GM19395 (cell line): ENCODE measurements around the gene RSU1.

Experiments used
- ATAC-seq: cut with Tn5 transposase; IDR thresholded peaks from one replicate; pipeline ENCODE4 v1.9.1; 2021; ENCODE audit warnings: mild to moderate bottlenecking, moderate library complexity; ENCODE audit not compliant: unreplicated experiment

The RSU1 gene

DNA sequence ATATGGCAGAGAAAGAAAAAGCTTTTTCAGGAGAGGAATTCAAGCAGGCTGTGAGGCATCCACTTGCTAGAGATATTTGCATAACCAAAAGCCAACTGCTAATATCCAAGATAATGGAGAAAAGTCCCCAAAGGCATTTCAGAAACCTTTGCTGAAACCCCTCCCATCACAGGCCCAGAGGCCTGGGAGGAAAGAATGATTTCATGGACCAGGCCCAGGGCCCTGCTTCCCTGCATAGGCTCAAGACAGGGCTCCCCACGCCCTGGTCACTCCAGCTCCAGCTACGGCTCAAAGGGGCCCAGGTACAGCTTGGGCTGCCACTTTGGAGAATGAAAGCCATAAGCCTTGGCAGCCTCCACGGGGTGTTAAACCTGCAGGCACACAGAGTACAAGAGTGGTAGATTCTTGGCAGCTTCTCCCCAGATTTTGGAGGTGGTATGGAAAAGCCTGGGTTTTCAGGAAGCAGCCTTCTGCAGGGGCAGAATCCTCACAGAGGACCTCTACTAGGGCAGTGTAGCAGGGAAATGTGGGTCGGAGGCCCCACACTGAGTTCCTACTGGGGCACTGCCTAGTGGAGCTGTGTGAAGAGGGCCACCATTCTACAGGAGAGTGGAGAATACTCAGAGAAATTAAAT is 5.6 kb upstream of the RSU1 start:
- no peak for ATAC-seq

DNA sequence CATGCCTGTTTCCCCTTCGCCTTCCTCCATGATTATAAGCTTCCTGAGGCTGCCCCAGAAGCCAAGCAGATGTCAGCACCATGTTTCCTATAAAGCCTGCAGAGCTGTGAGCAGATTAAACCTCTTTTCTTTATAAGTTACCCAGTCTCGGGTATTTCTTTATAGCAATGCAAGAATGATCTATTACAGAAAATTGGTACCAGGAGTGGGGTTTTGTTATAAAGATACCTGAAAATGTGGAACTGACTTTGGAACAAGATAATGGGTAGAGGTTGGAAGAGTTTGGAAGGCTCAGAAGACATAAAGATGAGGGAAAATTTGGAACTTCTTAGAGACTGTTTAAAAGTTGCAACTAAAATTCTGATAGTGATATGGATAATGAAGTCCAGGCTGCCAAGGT is 4.8 kb upstream of the RSU1 start:
- no peak for ATAC-seq

GRCh38 chr10:16820421-16820820 is 3.2 kb upstream of the RSU1 start:
- no peak for ATAC-seq

DNA sequence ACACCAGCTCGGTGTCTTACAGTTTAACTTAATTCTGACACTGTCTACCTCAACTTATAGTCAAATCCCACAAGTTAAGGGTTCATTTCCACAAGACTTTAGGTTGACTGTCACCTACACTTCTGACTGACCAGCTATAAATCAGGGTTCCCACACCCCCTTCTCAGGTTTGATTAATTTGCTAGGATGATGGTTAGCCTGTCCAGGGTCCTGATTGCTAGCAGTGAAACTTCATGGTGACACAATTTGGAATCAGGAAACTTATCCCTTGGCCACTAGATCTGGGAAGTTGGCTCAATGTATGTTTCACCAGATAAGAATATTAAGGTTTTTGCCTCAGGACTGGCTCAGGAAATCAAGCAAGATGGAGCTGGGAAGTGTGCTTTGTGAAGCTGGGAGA is 2.8 kb upstream of the RSU1 start:
- ATAC-seq = no peak

GRCh38 chr10:16819436-16819835 is 2.2 kb upstream of the RSU1 start:
- no peak for ATAC-seq

DNA sequence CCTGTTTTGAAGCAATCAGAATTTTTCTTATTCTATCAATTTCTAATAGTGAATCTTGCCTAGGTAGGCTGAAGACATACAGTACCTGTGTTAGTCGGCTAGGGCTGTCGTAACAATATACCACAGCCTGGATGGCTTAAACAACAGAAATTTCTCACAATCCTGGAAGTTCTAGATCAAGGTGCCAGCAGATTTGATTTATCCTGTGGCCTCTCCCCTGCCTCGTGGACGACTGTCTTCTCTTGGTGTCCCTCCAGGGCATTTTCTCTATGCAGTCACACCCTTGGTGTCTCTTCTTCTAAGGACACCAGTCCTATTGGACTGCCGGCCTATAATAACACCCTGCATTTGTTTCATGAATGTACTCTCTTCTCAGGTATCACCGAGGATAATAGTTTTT is 1.8 kb upstream of the RSU1 start:
- ATAC-seq = no peak

GRCh38 chr10:16816830-16817124 is 447 bp downstream of the RSU1 start:
- no peak for ATAC-seq

DNA sequence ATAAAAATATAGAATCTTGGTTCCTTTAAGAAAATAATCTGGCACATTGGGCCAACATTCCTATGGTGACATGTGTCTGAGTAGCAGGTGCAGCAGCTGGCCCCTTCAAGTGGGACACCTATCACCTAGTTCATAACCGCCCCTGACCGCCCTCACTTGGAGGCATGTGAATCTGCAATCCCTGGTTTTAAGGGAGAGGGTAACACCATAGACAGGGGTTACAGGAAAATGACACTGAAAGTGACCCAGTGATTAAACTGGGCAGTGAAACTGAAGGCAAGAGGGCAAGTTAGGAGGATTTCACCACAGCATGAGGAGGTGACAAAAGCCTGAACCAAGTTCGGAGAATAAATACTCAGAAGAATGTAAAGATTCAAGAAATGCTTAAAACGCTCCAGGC is 1.1 kb downstream of the RSU1 start:
- ATAC-seq = no peak

DNA sequence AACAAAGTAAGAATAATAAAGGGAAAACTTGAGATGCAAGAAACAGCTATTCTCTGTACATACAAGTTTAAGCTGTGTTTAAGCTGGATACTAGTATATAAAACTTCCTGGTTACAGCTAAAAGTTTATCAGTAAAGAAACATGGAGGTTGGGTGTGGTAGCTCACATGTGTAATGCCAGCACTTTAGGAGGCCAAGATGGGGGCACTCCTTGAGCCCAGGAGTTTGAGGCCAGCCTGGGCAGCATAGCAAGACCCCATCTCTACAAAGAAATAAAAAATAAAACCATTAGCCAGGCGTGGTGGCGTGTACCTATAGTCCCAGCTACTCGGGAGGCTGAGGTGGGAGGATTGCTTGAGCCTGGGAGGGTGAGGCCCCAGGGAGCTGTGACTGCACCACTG is 3.2 kb downstream of the RSU1 start:
- no peak for ATAC-seq

DNA sequence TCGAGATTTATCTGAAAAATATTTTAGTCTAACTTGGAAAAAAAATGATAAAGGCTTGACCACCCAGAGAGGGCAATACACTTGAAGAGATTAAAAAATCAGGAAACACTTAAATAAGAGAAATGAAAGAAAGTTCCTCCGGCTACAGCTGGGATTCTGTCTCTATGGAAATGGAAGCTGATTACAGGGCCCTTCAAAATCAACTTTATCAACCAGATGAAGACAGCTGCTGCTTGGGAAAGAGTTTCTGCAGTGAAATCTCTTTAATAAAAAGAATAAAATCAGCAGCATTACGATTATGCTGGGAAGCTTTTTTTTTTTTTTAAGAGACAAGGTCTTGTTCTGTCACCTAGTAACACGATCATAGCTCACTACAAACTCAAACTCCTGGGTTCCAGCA is 4.5 kb downstream of the RSU1 start:
- no peak for ATAC-seq

- no peak for ATAC-seq
Observed at GRCh38 chr10:16811765-16812164, 5.5 kb downstream of the RSU1 start.

DNA sequence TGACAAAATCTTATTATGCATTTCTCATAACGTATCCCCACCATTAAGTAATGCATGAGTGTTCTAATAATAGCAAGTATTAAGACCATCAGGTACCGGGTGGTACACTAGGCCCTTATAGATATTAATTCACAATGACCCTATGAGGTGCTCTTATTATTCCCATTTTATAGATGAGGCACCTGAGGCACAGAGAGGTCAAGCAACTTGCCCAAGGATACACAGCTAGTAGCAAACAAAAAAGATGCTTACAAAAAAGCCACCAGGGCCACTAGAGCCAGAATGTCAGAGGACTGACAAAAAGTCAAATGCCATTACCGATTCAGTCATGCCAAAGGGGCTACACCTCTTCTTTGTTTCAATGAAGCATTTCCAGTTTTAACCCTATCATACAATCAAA is 5.9 kb downstream of the RSU1 start:
- no peak for ATAC-seq

DNA sequence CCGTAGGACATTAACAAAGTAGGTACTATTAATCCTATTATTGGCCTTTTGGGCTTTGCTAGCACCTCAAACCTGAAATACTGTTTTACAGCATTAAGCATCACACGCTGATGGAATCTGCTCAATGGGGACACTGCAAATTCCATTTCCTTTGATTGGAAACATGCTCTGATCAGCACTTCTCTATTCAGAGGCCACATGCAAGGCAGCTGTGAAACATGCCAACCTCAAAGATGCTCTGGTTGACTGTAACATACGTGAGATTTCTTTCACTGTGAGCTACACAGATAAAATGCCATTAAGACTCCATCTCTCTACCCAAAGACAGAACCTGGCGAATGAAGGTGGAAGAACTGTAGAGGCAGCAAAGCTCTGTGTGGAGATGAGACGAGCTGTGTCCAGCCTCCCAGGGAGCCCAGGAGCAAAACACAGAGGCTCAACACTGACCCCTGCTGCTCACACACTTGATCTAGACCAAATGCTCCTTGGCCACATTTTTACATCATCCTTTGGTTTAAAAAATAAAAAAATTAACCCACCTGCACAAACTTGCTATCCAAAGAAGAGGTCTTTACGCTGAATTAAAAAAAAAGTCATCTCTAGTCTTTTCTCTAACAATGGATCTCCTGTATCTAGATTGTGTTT is 8.0 kb downstream of the RSU1 start:
- ATAC-seq = peak; percentile 83

GRCh38 chr10:16804123-16804522 is 13.1 kb downstream of the RSU1 start:
- ATAC-seq = no peak

DNA sequence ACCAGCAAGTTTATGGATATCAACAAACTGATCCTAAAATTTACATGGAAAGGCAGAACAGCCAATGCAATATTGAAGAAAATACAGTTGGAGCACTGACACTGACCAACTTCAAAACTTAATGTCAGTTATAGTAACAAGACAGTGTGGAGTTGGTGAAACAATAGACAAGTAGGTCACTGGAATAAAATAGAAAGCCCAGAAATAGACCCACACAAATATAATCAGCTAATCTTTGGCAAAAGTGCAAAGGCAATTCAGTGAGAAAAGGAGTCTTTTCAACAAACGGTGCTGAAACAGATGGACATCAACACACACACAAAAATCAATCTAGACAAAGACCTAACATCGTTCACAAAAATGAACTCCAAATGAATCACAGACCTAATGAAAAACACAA is 13.8 kb downstream of the RSU1 start:
- no peak for ATAC-seq

DNA sequence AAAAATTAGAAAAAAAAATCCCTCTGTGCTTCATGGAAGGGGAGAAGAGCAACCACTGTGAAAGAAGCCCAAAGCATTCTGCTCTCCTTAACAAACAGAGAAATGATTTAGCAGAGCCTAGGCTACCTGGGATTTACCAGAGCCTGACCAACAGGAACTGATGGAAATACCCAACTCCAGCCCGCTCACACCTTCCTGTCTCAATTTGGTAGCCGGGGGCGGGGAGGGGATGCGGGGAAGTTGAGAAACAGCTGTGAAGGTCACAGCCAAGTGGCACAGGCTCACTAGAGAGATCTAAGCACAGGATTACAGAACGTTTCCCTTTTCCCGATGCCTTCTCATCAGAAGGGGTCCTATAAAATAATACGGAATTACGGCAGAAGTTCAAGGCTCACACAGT is 17.6 kb downstream of the RSU1 start:
- peak; percentile 88 for ATAC-seq

- no peak for ATAC-seq
Observed at GRCh38 chr10:16798571-16798970, 18.7 kb downstream of the RSU1 start.

DNA sequence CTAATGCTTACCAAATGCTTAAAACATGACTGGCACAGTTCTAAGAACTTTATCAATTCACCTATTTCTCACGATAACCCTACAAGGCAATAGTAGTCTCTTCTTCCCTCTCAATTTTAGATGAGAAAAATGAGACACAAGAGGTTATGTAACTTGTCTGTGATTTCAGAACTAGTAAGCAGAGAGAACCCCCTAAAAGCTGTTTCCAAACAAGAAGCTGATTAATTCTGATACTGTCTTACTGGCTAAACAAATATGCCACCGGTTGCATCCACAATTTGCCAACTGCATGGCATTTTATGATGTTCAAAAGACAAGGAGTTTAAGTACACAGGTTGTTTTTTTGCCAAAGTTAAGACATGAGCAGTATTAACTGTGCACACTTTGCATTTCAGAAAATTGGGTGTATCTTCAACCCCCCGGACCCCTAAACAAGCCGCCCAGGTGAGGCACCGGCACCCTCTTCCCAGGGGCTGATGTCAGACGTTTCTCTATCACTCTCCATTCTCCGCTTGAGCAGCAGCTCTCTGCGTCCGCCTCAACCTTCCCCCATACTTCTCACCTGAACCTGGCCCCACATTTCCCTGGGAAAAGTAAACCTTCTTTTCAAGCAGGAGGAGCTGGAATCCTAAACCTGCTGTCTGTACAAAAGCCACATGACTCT is 21.7 kb downstream of the RSU1 start:
- ATAC-seq = no peak

DNA sequence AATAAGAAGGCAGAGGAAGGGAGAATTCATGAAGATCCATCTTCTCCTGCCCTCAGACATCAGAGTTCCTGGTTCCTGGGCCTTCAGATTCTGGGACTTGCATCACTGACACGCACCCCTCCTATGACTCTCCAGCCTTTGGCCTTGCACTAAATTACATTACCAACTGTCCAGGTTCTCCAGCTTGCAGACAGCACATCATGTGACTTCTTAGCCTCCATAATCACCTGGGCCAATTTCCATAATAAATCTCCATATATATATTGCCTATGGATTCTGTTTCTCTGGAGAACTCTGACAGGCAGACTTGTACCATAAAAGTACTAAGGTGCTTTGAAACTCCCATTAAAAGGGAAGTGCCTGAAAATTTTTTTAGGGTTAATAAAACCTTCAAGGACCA is 23.2 kb downstream of the RSU1 start:
- ATAC-seq = no peak

DNA sequence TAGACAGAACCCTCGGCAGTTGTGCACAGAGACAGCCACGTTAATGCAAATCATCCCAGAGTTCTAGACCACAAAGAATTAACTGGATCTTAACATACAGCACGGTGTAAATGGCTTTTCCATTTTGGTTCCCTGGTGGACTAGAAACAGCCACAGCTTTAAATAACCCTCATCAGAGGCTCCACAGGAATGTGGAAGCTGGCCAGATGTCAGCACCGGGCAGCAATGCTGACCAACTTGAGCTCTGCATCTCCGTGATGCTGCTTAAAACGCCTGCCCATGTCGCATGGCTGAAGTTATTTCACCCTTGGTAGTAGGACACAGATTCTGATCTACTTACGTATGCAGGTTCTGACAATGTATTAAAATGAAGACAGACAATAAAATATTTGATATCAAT is 24.5 kb downstream of the RSU1 start:
- ATAC-seq = no peak

GRCh38 chr10:16789765-16790164 is 27.5 kb downstream of the RSU1 start:
- ATAC-seq = no peak

- ATAC-seq = no peak
Observed at GRCh38 chr10:16789261-16789660, 28.0 kb downstream of the RSU1 start.

DNA sequence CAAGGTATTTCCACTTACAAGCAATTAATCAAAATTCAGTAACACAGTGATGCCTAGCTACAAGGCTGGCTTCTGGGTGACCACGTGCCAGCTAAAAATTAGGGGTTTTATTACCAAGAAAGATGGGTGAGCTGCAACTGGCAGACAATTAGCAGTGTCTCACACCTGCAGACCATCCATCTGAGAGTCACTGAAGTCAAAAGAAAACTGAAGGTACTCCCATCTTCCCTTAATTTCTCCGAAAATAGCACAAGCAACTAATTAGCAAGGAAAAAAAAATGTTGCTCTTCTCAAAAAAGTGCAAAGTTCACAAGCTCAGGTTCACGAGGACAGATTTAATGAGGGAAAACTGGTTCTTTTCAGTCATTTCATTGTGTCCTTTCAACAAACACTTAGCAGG is 28.4 kb downstream of the RSU1 start:
- no peak for ATAC-seq
